Activated effector memory CD4-positive, alpha-beta T cell treated with anti-CD3 and anti-CD28 coated beads, Interleukin-2, amount 50 U/mL, for 16 hours (primary cell): ENCODE measurements around the gene DNAJB5.
"Not testable (repeated sequence)": the region's sequence is repeated elsewhere in the genome, so short reads cannot be mapped to it uniquely, and the experiment has no call there.

ENCODE experiments used
- DNase-seq: peaks from one replicate; pipeline ENCODE4 v3.0.0-alpha.2; 2020

DNAJB5 gene

DNA sequence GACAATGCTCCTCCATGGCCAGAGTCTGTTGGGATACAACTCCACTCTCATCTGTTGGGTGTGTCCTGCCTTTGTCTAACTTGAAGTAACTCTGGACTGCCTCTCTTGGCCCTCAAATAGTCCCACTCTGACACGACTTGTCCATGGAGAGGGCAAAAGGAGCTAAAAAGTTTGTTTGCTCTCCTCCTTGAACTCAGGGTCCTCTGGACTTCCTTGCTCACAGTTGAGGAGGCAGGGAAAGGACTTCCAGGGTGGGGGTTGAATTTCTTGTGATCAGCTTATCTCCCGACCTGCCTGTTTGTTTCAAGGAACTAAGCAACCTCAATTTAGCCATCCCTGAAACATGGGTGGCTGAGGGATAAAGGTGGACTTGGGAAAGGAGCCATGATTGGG lies 11.7 kb downstream of the DNAJB5 start:
- DNase-seq = no peak

DNA sequence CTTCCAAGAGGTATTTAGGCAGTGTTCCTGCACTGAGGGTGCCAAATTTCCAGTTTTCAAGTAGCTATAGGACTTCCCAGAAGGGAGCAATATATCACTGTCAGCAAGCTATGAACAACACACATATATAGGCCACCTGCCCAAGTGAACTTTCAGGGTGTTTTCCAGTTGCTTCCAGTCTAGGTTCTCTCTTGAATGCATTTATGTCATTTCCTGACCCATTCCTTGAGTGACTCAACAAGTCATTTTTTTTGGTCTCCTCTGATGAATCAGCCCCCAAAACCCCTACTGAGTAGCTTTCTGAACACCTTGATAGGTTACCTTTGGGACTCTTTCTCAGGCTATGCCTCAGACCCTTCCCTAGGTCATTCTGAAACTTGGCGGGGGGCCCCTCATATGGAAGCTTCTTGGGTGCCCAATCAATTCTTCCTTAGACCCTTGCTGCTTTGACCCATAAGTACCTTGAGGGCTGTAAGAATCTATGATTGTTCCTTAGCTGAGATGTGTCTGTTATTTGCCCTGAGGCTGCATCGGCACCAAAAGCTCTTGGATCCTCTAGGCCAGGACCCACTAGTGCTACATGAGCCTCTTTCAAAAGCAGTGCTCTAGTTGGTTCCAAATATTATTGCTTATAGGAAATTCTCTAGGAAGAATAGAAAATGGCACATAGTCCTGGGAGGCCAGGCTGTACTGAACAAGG lies 12.4 kb downstream of the DNAJB5 start:
- no peak for DNase-seq

DNA sequence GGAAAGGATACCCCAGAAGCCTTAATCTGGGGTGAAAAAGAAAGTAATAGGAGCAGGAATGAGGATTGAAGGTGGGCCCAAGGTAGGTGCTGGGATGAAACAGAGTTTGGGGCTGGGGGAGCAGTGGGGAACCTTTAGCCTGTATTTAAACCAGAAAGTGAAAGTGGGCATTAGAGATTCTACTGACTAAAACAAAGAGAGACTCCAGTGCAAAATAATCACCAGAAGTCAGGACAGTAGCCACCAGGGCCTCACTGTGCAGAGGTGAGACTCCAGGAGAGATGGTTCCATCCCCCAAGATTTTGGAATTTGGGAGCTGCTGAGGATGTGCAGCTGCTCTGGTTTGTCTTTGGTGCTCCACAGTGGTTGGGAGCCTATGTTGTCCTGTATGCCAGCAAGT lies 13.1 kb downstream of the DNAJB5 start:
- DNase-seq = no peak

DNA sequence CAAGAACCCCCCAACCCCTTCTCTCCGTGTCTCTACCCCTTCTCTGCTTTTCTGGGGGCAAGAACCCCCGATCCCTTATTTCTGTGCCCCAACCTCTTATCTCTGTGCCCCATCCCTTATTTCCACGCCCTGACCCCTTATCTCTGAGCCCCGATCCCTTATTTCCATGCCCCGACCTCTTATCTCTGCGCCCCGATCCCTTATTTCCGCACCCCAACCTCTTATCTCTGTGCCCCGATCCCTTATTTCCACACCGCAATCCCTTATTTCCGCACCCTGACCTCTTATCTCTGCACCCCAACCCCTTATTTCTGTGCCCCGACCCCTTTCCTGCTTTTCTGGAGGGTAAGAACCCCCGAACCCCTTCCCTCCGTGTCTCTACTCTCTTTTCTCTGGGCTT lies 14.8 kb downstream of the DNAJB5 start:
- not testable (repeated sequence) for DNase-seq

DNA sequence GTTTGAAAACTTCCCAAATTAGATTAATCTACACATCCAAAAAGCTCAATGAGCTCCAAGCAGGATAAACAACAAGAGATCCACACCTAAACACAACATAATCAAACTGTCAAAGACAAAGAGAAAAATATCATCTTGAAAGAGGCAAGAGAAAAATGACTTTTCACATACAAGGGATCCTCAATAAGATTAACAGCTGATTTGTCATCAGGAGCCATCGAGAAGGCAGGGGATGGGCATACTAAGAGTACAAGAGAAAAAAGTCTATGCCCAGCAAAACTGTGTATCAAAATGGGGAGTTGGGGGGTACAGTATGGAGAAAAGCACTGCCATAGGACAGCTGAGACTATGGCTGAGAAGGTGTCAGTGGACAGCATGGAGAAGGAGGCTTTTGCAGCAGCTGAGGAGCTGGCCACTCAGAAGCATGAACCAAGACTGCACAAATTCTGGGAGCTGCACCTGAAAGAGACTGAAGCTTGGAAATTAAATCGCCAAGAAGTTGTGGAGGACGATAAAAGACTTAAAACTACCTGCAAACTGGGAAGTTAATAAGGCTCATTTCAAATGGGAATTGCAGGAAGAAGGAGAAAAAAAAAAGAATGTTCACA lies 20.9 kb downstream of the DNAJB5 start:
- no peak for DNase-seq

DNA sequence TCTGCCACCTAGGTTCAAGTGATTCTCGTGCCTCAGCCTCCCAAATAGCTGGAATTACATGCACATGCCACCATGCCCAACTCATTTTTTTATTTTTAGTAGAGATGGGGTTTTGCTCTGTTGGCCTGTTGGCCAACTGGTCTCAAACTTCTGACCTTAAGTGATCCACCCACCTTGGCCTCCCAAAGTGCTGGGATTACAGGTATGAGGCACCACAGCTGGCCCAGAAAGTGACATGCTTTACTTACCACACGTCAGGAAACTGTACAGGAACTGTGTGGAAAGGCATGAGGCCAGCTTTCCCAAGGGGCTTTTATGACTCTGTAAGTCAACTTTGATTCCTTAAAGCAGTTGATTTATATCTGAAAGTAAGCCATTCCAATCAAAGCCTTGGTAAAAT lies 25.0 kb downstream of the DNAJB5 start:
- no peak for DNase-seq

DNA sequence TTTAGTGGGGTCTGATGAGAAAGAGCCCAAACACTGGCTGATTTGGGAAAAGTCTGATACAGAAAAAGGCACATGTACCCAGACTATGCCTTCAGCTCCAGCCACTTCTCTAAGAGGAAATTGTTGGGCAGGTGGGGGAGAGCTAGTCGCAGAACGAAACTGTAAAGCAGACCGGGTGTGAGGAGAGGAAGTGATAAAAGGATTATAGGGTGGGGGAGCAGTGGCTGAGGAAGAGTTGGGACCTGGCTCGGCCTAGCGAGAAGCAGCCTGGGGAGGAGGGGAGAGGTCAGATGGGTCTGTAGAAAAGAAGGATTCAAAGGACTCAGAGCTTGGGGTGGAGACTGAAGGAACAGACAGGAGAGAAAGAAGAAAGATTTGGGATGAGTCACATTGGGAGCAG lies 33.9 kb downstream of the DNAJB5 start:
- not testable (repeated sequence) for DNase-seq

DNA sequence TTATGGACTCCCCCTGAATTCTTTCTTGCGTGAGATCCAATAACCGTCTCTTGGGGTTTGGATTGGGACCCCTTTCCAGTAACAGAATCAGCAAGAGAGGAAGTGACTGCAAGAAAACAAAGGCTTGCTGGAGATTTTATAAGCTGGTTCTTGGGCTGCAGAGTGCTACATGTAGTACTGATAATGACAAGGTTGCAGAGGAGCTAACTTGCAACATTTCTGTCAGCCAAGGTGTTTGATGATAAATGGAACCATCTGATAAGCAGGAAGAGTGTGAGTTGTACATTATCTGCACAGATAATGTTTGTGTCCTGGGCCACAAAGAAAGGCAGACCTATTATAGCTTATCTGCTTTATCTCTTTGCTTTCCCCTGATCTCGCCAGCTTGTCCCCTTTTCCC lies 37.1 kb downstream of the DNAJB5 start:
- DNase-seq = no peak

DNA sequence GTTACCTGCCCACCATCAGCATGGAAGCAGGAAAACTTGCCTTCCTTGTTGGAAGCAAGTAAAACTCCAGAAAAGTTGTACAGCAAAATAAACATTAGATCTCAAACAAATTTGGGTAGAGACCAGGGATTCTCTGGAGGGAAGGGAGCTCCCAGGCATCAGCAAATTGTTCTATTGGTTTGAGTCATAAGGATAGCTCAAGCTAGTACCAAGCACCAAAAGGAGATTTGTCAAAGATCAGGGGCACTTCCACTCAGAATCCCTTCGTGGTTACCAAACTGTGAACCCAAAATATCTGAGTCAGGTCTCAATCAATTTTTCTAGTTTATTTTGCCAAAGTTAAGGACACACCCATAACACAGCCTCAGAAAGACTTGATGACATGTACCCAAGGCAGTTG lies 37.8 kb downstream of the DNAJB5 start:
- no peak for DNase-seq

DNA sequence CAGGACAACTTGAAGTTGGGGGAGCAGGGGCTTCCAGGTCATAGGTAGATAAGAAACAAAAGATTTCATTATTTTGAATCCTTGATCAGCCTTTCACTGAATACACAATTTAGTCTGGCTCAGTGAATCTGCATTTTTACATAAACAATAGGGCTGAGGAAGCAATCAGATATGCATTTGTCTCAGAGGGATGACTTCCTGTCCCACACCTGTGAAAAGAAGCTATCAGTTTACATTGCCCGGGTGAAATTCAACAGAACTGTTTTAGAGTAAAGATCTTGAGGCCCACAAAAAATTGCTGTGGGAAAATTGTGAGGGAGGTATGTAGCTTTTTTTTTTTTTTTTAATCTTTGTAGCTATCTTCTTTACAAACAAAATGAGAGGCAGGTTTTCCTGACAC lies 38.3 kb downstream of the DNAJB5 start:
- DNase-seq = no peak

DNA sequence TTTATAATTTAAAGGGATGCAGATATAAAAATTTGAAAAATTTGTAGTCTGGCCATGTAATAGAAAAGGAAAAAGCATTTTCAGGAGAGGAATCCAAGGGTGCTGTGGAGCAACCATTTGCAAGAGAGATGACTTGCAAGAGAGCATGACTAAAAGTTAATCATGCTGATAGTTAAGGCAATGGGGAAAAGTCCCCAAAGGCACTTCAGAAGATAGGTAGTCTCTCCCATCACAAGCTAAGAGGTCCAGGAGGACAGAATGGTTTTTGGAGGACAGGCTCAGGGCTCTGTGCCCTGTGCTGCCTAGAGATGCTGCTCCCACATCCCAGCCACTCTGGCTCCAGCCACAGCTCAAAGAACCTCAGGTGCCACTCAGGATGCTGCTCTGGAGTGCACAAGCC lies 38.8 kb downstream of the DNAJB5 start:
- DNase-seq = no peak

DNA sequence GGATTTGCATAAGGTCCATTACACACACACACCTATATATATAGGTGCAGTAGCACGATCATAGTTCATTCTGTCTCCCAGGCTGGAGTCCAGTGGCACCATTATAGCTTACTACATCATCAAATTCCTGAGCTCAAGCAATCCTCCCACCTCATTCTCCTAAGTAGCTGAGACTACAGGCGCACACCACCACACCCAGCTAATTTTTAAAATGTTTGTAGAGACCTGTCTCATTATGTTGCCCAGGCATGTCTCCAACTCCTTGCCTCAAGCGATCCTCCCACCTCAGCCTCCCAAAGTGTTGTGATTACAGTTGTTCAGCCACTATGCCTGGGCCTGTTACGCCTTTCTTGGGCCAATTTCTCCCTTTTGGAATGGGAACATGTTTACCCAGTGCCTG lies 39.7 kb downstream of the DNAJB5 start:
- no peak for DNase-seq

DNA sequence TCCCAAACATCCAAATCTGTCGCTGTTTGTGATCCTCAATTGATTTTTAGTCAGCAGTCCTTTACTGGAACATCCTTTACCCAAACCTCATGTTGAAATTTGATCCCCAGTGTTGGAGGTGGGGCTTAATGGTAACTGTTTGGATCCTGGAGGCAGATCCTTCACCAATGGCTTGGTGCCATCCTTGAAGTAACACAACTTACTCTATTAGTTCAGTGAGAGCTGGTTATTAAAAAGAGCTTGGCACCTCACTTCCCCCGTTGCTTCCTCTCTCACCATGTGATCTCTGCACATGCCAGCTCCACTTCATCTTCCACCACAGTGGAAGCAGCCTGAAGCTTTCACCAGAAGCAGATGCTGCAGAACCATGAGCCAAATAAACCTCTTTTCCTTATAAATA lies 40.3 kb downstream of the DNAJB5 start:
- DNase-seq = no peak

DNA sequence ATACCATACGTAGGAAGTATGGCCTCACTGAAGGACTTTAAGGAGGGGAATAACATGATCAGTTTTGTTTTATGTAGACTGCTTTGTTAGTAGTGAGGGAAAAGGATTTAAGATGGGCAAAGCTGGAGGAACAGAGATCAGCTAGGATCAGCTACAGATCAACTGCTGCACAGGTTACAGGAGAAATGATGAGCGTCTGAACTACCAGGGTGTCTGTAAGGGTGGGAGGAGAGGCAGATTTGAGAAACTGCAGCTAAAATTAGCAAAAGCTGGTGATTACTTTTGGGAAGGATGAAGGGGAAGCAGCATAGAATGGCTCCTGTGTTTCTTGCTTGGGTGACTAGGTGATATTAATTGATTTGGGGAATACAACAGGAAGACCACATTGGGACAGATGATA lies 43.6 kb downstream of the DNAJB5 start:
- no peak for DNase-seq

DNA sequence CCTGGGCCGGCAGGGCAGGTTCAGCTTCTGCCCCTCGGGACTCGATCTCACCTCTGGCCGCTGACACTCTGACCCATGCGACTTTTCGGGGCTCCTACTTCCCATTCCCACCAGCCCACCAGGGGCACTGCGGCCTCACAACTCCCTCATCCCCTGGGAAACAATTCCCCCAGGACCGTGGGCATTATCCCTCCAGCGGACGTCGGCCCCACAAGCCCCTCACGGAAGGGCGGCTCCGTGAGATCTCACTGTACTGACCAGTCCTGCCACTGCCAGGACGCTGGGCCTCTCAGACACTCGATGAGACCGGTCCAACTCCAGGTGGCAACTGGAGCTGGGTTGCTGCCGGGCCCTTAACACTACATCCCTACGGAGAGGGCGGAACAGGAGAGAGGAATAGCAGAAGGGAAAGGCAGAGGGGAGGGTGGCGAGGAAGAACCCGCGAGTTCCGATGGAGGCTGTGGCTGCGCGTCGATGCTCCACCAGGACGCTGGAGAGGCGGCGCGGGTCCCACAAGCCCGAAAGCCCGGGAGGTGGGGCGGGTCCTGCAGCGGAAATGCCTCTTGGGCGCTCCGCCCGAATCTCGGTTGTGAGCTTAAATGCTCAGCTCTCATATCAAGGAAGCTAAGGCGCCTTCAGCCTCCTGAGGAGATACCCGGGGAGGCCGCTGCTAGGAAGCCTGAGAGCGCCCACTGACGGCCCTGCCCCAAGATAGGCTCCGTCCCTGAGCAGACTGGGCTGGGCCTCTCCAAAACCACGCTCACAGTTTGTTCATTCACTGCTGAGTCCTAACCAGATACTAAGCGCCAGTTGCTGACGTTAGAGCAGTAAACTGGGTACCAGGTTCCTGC lies 46.5 kb downstream of the DNAJB5 start:
- DNase-seq = peak; percentile 77

DNA sequence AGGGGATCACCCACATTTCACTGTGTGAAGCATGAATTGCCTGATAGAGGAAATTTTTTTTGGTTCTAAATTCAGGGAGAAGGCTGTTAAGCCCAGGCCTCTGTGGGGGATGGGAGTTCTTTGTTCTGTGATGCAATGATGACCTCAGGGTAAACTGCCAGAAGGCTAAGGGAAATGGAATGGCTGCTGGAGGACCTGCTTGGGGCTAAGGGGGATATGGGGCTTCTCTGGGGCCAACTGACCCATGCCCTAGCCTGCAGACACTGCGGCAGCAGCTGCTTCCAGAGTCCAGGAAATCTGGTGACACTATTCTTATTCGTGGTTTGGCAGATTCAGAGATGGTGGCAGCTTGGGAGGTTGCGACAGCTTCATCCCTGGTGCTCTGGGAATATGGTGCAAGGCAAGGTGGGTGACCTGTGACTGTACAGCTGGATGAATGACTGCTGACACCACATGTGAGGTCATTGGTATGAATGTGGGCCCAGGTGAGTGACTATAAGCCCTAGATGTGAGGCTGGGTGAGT lies 52.6 kb downstream of the DNAJB5 start:
- no peak for DNase-seq

DNA sequence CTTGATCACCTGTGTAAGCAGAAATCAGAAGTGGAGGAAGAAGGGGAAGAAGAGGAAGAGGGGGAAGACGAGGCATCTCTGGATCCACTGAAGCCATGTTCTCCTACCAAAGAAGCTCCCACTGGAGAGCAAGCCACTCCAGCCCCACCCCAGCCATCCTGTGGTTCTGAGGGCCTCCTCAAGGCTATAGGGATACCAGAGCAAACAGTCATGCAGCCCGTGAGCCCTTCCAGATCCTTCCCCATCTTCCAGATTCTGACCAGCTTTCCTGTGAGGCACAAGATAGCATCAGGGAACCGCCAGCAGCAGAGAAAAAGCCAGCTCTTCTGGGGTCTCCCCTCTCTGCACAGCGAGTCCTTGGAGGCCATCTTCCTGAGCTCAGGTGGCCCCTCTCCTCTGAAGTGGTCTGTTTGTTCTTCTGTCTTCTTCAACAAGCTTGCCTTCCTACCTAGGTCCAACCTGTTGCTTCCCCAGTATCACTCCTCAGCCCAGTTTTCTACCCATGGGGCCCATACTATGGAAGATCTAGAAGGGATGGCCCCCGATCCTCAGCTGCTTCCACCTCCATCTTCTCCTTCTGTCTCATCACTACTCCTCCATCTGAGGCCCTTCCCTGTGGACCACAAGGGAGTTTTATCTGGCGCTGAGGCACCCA lies 53.5 kb downstream of the DNAJB5 start:
- DNase-seq = no peak

DNA sequence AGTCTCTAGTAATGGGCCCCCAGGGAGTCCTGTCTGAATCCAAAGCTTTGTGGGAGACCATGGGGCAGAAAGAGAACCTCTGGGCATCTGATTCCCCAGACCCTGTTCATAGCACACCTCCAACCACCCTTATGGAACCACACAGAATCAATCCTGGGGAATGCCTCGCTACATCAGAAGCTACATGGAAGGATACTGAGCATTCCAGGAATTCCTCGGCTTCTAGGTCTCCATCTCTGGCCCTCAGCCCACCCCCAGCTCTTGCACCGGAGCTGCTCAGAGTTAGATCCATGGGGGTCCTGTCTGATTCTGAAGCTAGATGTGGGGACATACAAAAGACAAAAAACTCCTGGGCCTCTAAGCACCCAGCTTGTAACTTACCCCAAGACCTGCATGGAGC lies 54.5 kb downstream of the DNAJB5 start:
- DNase-seq = no peak
